SH-SY5Y (cell line): ENCODE data around the gene SLC40A1.

Experiments used
- GATA2 ChIP-seq: IDR thresholded peaks from 2 replicates; pipeline ENCODE4 v1.6.1; 2011; ENCODE audit warnings: mild to moderate bottlenecking, low read depth, low read length
- GATA3 ChIP-seq: IDR thresholded peaks from 2 replicates; pipeline ENCODE4 v1.6.1; 2011; ENCODE audit warnings: low read depth, mild to moderate bottlenecking, low read length, moderate library complexity

- no peak for TF ChIP-seq GATA2
- TF ChIP-seq GATA3: no peak
These were observed 27.6 kb downstream of the SLC40A1 start for GRCh38 chr2:189552991-189553404.
